SK-N-SH (cell line): Measurements from ENCODE around the gene PPIP5K2. TPM values are rescaled to one million over a fixed set of nuclear protein-coding genes. Genes with fewer than 3 reads are reported as not detected.

Experiments used
- CTCF ChIA-PET: fragments of 300-600, 350-600 bp; formaldehyde crosslinking; extraction: SDS; loops from one replicate; lab custom pipeline; 2021; lab: Yijun Ruan, JAX
- POLR2A ChIA-PET: fragments of 350-600 bp; sonication (Branson Sonifier 250); formaldehyde crosslinking; extraction: SDS; loops from one replicate; lab custom pipeline; 2020; ENCODE audit warnings: antibody characterized with exemption, inconsistent platforms; lab: Yijun Ruan, JAX
- DNase-seq: peaks from one replicate; pipeline ENCODE4 v3.0.0; 2012
- H2AFZ ChIP-seq: fragments of 200-600 bp; sonication (generic); 2 replicates; pipeline ENCODE4 v1.8.1; 2016; ENCODE audit warnings: antibody characterized with exemption, mild to moderate bottlenecking, low read depth
- H3F3A ChIP-seq: fragments of 200-600 bp; sonication (generic); replicated peaks from 2 replicates; pipeline ENCODE3; 2016; ENCODE audit warnings: antibody characterized with exemption, mild to moderate bottlenecking; ENCODE audit not compliant: insufficient read depth
- H3K27ac ChIP-seq, 2 experiments: fragments of 200-500 bp in 1 of 2; fragments of 200-600 bp in 1 of 2; sonication (Bioruptor generic) in 1 of 2; sonication (generic), shearing (Covaris generic) in 1 of 2; 2 replicates each; pipeline versions ENCODE4 v1.5.1 to v1.6.1; 2014 to 2016; ENCODE audit warnings: low read depth in 2 of 2, inconsistent platforms in 1 of 2, low read length in 1 of 2, mild to moderate bottlenecking in 1 of 2, mixed read lengths in 1 of 2
- H3K27me3 ChIP-seq: fragments of 200-600 bp; sonication (generic), shearing (Covaris generic); 2 replicates; pipeline ENCODE4 v1.6.1; 2016; ENCODE audit warnings: mixed run types; ENCODE audit not compliant: insufficient read depth
- H3K36me3 ChIP-seq, 2 experiments: fragments of 200-500 bp in 1 of 2; fragments of 200-600 bp in 1 of 2; sonication (Bioruptor generic) in 1 of 2; sonication (generic) in 1 of 2; replicated peaks in 1 of 2; 2 replicates each; pipeline versions ENCODE3 to v1.5.1; 2014 to 2016; ENCODE audit warnings: low read length in 1 of 2, mild to moderate bottlenecking in 1 of 2; ENCODE audit not compliant: insufficient read depth in 2 of 2, control insufficient read depth in 1 of 2
- H3K4me1 ChIP-seq, 2 experiments: fragments of 200-500 bp in 1 of 2; fragments of 200-600 bp in 1 of 2; sonication (Bioruptor generic) in 1 of 2; sonication (generic), shearing (Covaris generic) in 1 of 2; 2 replicates each; pipeline versions ENCODE4 v1.5.1 to v1.6.1; 2014 to 2016; ENCODE audit warnings: low read depth in 1 of 2, low read length in 1 of 2, mixed run types in 1 of 2; ENCODE audit not compliant: insufficient read depth in 2 of 2, control insufficient read depth in 1 of 2
- H3K4me2 ChIP-seq: fragments of 200-600 bp; sonication (generic), shearing (Covaris generic); 2 replicates; pipeline ENCODE4 v1.6.1; 2017; ENCODE audit warnings: mixed run types
- H3K4me3 ChIP-seq, 2 experiments: fragments of 200-500 bp in 1 of 2; fragments of 200-600 bp in 1 of 2; sonication (Bioruptor generic) in 1 of 2; sonication (generic), shearing (Covaris generic) in 1 of 2; 2 replicates each; pipeline versions ENCODE4 v1.5.1 to v1.8.1; 2014 to 2016; ENCODE audit warnings: low read depth in 2 of 2, inconsistent platforms in 1 of 2, low read length in 1 of 2, mild to moderate bottlenecking in 1 of 2, mixed read lengths in 1 of 2, moderate library complexity in 1 of 2
- H3K79me2 ChIP-seq: fragments of 200-600 bp; sonication (generic); 2 replicates; pipeline ENCODE4 v1.8.1; 2017; ENCODE audit warnings: mild to moderate bottlenecking; ENCODE audit not compliant: insufficient read depth
- H3K9ac ChIP-seq: fragments of 200-600 bp; sonication (generic); 2 replicates; pipeline ENCODE4 v1.6.1; 2017; ENCODE audit warnings: mixed run types
- H3K9me2 ChIP-seq: fragments of 200-600 bp; sonication (generic); 2 replicates; pipeline ENCODE4 v1.6.1; 2017; ENCODE audit warnings: mixed run types
- H3K9me3 ChIP-seq: fragments of 200-600 bp; sonication (generic); 2 replicates; pipeline ENCODE4 v1.6.1; 2017; ENCODE audit warnings: mixed run types, mild to moderate bottlenecking, moderate library complexity
- H4K20me1 ChIP-seq: fragments of 200-600 bp; sonication (generic); 2 replicates; pipeline ENCODE4 v1.6.1; 2017; ENCODE audit warnings: mild to moderate bottlenecking, mixed run types; ENCODE audit not compliant: insufficient read depth
- CTCF ChIP-seq: fragments of 200-600 bp; sonication (generic); IDR thresholded peaks from 2 replicates; pipeline ENCODE4 v1.6.1; 2017; ENCODE audit warnings: antibody characterized with exemption, mild to moderate bottlenecking, moderate library complexity
- FOXJ3 ChIP-seq: sonication (generic); formaldehyde crosslinking; IDR thresholded peaks from 2 replicates; pipeline ENCODE4 v1.5.1; 2020; ENCODE audit warnings: mild to moderate bottlenecking, missing genetic modification reagents
- GABPA ChIP-seq: IDR thresholded peaks from 2 replicates; pipeline ENCODE4 v1.4.0; 2012; ENCODE audit warnings: low read depth, mild to moderate bottlenecking
- GATA2 ChIP-seq: sonication (generic); formaldehyde crosslinking; IDR thresholded peaks from 2 replicates; pipeline ENCODE4 v1.5.0; 2020; ENCODE audit warnings: mild to moderate bottlenecking, missing genetic modification reagents
- JUND ChIP-seq: IDR thresholded peaks from 2 replicates; pipeline ENCODE4 v1.4.0; 2012
- MAX ChIP-seq: IDR thresholded peaks from 2 replicates; pipeline ENCODE4 v1.4.0; 2012; ENCODE audit warnings: low read depth
- NFIC ChIP-seq: IDR thresholded peaks from 2 replicates; pipeline ENCODE4 v1.4.0; 2012; ENCODE audit warnings: borderline replicate concordance
- RCOR1 ChIP-seq: fragments of 150-350 bp; IDR thresholded peaks from 2 replicates; pipeline ENCODE4 v1.6.1; 2017; ENCODE audit warnings: antibody characterized with exemption, low read length
- RXRA ChIP-seq: IDR thresholded peaks from 2 replicates; pipeline ENCODE4 v1.4.0; 2012; ENCODE audit warnings: low read depth, mild to moderate bottlenecking, borderline replicate concordance
- SIN3A ChIP-seq: IDR thresholded peaks from 2 replicates; pipeline ENCODE4 v1.6.1; 2012; ENCODE audit warnings: low read depth, mild to moderate bottlenecking, low read length, moderate library complexity, borderline replicate concordance
- SMC3 ChIP-seq: IDR thresholded peaks from 2 replicates; pipeline ENCODE4 v1.6.1; 2012; ENCODE audit warnings: low read depth, low read length, improper control_type of control experiment
- TAF1 ChIP-seq: IDR thresholded peaks from 2 replicates; pipeline ENCODE4 v1.6.1; 2012; ENCODE audit warnings: low read depth, mild to moderate bottlenecking, low read length, moderate library complexity, borderline replicate concordance
- TCF12 ChIP-seq: IDR thresholded peaks from 2 replicates; pipeline ENCODE4 v1.4.0; 2012
- USF1 ChIP-seq: IDR thresholded peaks from 2 replicates; pipeline ENCODE4 v1.4.0; 2012; ENCODE audit warnings: low read depth, borderline replicate concordance
- WGBS: methylation state at CpG from one replicate; pipeline ENCODE4 v1.1.6; 2017; ENCODE audit warnings: low lambda C conversion rate; 5-methylcytosine and 5-hydroxymethylcytosine counted together
- polyA plus RNA-seq, 3 experiments: library from polyadenylated mRNA; depleted of rRNA; stranded (reverse); fragments of >200 nt; gene quantifications; 2 replicates each; pipeline ENCODE4 v1.2.3, GENCODE V29; 2012

Gene PPIP5K2
- polyA plus RNA-seq, 1 of the 3 experiments (the other 2 are of a cell fraction): 18.2 TPM

DNA sequence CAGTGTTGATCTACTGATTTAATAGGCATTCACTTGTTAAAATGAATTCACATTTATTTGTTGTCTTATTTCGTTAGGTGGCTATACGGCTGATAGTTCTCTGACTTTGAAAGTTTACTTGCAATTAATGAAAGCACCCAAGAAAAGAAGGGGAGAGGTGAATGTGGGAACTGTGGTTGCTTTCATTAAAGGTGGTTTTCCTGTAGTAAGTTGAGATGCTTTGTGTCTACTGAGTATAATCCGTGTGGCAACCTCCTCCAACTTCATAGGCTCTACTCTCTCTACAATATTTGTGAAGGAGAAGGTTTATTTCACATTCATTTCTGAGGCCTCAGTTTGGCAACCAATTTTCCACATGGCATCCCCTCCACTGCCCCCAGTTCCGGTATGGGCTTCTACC lies 125.7 kb downstream of the PPIP5K2 start:
- WGBS: 79% methylated on average over 4 of the region's 4 CpGs
- POLR2A ChIA-PET: no interaction called here

GRCh38 chr5:103247118-103247517 lies 127.0 kb downstream of the PPIP5K2 start:
- Histone ChIP-seq H3K36me3 (no peaks in the 10 kb centered on the region), H3K9me2 (no peaks in the 10 kb centered on the region), H3K9me3 (no peaks in the 10 kb centered on the region), H3K4me2 (no peak overlapping the region), H3K27me3 (no peaks in the 10 kb centered on the region), H3K4me1 (no peaks in the 10 kb centered on the region), H3K9ac (no peak overlapping the region), H3F3A (no peaks in the 10 kb centered on the region), H3K27ac (no peak overlapping the region), H3K4me3 (no peak overlapping the region), H4K20me1 (no peaks in the 10 kb centered on the region), H3K79me2 (no peaks in the 10 kb centered on the region), H2AFZ (no peak overlapping the region)
- CTCF ChIA-PET: no interaction called here
- no peak for TF ChIP-seq NFIC
- no peak for TF ChIP-seq JUND
- no peak for TF ChIP-seq SMC3
- TF ChIP-seq TAF1: no peak
- TF ChIP-seq USF1: no peak
- no peak for TF ChIP-seq RXRA
- TF ChIP-seq FOXJ3 (CRISPR knock-in tag): no peak
- DNase-seq: no peak
- whole genome bisulfite sequencing: 97% methylated on average over 1 of the region's 1 CpG
- POLR2A ChIA-PET: interaction anchor here (0.7 kb wide), 1 partner anchor 12 kb away, joined by 4 read pairs; no protein-coding TSS in a partner anchor

More for the DNA sequence above, 125.7 kb downstream of the PPIP5K2 start:
- no peaks in the 10 kb centered on the region for H3K9me2 ChIP-seq
- no peaks in the 10 kb centered on the region for H4K20me1 ChIP-seq
- no peak for DNase-seq
- no peak overlapping the region for H3K4me2 ChIP-seq
- H3K4me1 ChIP-seq: no peaks in the 10 kb centered on the region
- no peak overlapping the region for H3K9ac ChIP-seq
- H3K79me2 ChIP-seq: no peaks in the 10 kb centered on the region
- H2AFZ ChIP-seq: no peak overlapping the region
- H3K4me3 ChIP-seq: no peak overlapping the region
- no peaks in the 10 kb centered on the region for H3F3A ChIP-seq
- no peak overlapping the region for H3K27ac ChIP-seq
- H3K9me3 ChIP-seq: no peaks in the 10 kb centered on the region
- TF ChIP-seq TCF12: no peak
- TF ChIP-seq MAX: no peak
- no peak for TF ChIP-seq RCOR1
- no peak for TF ChIP-seq SIN3A
- TF ChIP-seq GABPA: no peak
- no peak for TF ChIP-seq GATA2 (CRISPR knock-in tag)
- no peak for TF ChIP-seq CTCF
- H3K27me3 ChIP-seq: no peaks in the 10 kb centered on the region
- H3K36me3 ChIP-seq: no peaks in the 10 kb centered on the region
- CTCF ChIA-PET: no interaction called here
